Stimulated activated CD8-positive, alpha-beta memory T cell treated with anti-CD3 and anti-CD28 coated beads, Interleukin-15, amount 100 ng/mL, for 1 hour (primary cell): Measurements from ENCODE around the gene ACSF3.

ENCODE experiments used
- DNase-seq: peaks from one replicate; pipeline ENCODE4 v3.0.0-alpha.2; 2020; ENCODE audit warnings: low read depth

Gene ACSF3

GRCh38 chr16:89131783-89132182 lies 38.1 kb downstream of the ACSF3 start:
- no peak for DNase-seq

- no peak for DNase-seq
Observed at GRCh38 chr16:89132194-89133005, 38.7 kb downstream of the ACSF3 start.

DNA sequence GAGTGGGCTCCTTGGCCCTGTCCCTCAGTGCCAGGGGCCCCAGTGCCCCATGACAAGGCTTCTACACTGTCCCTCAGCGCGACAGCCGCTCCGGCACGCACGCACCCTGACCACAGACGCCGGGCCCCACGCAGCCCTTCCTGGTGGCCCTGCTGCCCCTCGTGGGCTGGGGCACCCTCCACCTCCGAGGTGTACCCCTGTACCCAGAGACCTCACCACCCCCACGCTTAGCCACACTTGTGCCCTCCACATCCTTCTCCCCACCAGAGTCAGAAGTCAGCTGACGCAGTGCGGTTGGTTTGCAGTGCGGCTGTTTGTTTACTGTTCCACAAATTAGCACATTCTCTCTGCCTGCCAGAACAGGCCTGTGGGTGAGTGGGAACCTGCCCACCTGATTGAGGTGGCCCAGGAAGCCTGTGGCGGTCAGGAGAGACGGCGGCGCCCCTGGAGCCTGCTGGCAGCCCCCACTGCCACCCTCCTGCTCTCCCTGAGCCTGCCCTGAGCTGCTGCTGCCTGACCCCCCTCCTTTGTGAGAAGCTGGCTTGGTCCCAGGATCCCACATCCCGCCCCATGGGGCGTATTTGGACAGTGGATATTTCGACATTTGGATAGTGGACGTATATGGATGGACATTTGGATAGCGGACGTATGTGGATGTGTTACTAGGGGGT lies 39.9 kb downstream of the ACSF3 start:
- DNase-seq, result no peak

- no peak for DNase-seq
Observed at GRCh38 chr16:89134269-89134668, 40.6 kb downstream of the ACSF3 start.

DNA sequence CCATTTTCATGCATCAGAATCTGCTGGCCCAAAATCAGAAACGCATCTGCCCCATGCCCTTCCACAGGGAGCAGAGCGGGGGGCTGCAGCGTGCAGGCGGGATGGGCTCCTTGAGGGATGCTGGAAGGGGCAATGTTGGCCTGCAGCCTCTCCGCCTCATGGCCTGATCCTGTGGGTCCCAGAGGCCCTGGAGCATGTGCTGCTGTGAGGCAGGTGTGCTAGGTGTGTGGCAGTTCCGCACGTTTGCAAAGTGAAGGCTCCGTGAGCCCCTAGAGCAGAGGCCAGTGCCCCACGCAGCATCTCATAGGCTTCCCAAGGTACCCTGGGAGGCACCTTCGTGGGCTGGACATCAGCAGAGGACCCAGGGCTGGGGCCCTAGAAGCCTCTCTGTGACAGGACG lies 41.5 kb downstream of the ACSF3 start:
- no peak for DNase-seq

DNA sequence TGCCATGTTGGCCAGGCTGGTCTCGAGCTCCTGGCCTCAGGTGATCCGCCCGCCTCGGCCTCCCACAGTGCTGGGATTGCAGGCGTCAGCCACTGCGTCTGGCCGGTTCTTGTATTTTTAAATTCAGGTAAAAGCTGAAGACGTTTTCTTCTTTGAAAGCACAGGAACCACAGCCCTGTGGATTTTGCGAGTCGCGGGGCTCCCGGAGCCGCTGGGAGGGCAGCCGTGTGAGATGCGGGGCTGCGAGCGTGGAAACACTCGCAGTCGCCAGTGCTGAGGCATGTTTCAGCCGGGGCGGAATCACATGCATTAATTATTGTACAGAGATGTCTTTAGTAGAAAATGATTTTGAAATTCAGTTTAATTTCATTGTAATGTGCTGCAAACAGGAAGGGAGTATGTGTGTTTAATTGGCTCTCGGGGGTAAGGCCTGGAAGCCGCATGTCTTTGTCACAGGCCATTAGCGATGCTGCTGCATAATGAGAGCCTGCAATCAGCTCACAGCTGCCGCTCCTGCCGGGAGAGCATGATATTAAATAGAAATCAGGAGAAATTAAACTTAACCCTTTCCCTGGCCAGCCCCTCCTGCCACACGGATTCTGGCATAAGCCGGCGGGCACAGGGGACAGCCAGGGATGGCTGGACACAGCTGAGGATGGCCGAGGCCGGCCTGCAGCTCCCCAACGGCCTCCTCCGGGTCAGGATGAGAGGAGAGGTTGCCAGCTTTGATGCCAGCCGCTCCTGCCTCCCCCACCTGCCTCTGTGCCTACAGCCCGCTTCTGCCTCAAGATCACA lies 42.5 kb downstream of the ACSF3 start:
- no peak for DNase-seq

- DNase-seq, result no peak
Observed at GRCh38 chr16:89136931-89137330, 43.3 kb downstream of the ACSF3 start.

- no peak for DNase-seq
Observed at GRCh38 chr16:89137666-89138512, 44.2 kb downstream of the ACSF3 start.

DNA sequence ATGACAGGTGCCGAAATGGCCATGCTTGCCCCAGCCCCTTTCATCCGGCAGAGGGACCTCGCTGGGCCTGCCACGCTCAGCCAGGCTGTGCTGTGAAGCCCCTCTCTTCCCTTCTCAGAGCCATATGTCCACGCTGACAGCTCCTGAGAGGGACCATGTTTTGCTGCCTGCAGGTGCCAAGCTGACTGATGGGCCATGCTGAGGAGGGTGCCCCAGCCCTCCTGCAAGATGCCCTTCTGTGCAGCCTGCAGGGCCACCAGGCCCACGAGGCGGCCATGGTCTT lies 44.8 kb downstream of the ACSF3 start:
- DNase-seq, result no peak

DNA sequence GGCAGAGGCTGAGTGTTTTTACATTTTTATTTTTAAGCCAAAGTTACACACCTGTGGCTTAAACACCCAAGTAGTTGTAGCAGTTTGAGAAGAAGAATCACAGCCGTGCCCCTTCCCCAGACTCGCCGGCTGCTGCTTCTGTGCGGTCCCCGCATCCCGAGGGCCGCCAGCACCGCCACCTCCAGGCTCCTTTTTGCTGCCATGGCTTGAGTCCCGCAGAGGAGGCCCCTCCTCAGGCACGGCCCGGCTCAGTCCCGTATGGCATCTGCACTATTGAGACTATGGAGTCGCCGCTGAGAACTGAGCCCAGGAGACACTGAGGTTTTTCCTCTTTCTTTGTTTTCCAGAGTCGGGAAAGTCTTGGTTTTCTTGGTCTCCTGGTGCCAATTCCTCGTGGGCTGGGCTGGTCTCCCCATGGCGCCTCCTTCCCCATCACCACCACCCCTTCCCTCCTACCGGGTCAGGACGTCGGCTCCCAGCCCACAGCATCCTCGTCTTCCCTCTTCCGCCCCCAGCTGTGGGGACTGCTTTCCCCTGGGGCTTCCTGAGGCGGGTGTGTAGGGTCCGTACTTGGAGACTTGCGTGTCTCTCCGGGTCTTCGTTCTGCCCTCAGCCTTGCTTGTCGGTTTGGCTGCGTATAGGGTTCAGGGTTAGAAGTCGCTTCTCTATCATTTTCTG lies 45.3 kb downstream of the ACSF3 start:
- DNase-seq, result no peak

DNA sequence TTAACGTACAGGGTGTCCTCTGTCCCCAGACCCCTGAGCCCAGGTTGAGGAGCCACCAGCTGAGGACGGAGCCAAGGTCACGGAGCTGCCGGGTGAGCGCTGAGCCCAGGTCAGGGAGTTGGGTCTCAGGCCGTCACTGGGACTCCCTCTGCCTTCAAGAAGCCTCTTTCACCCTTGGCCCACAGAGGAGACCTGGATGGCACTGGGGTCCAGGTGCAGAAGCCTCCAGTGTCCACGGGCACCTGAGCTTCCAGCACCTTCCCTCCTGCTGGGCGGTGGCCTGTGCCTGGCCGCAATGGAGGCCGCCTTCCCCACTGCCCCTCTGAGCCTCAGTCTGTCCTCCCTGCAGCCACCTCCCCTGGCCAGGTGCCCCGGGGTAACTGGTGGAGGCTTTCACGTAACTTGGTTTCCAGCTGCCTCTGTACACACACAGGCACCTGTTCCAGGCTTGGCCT lies 46.3 kb downstream of the ACSF3 start:
- DNase-seq, result no peak

DNA sequence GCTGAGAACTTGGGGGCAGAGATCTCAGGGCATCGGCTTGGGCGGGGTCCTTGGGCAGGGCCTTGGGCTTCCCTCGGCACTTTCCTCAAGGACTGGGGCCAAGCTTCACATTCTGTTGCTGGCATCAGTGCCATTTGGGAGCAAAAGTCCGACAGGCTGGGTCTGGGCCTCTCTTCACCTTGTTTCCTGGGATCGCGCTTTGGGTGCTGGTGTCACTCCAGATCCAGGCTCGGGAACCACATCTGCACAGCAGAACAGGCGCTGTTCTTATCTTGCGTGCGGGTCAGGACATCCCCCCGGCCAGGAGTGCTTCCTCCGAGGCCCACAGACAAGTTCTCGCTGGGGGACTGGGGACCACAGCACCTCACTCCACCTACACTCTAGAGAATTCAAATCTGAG lies 46.7 kb downstream of the ACSF3 start:
- DNase-seq, result no peak

- no peak for DNase-seq
Observed at GRCh38 chr16:89140981-89141883, 47.6 kb downstream of the ACSF3 start.

- DNase-seq, result no peak
Observed at GRCh38 chr16:89141884-89142267, 48.2 kb downstream of the ACSF3 start.

- DNase-seq, result no peak
Observed at GRCh38 chr16:89142474-89143195, 49.0 kb downstream of the ACSF3 start.

DNA sequence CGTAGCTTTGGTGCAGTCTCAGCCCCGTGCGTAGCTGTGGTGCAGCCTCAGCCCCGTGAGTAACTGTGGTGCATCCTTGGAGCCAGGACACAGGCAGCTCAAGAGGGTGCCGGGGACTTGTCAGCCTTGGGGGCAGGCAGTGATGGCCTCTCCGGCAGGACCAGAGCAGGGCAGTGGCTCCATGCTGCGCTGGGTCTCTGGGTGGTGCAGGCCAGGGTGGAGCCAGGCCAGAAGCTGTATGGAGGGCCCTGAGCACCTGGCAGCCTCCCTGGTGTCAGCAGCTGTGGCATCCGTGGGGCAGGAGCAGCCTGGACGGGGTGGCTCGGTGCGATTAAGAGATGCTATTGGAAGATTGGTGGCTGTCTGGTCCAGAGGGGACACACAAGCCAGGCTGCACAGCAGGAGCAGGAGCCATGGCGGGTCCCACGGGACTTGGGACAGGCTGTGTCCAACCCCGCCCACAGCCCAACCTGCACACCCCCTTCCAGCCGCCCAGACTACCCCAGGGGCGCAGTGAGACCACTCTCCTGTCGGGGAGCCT lies 49.6 kb downstream of the ACSF3 start:
- DNase-seq, result no peak

GRCh38 chr16:89143911-89144675 lies 50.4 kb downstream of the ACSF3 start:
- no peak for DNase-seq

GRCh38 chr16:89144681-89145080 lies 51.0 kb downstream of the ACSF3 start:
- DNase-seq, result no peak
